Esophagus squamous epithelium (tissue), 4 donors: ENCODE measurements around the gene APOLD1.

Experiments
- POLR2A ChIP-seq, 4 donors: fragments of 450-650 bp; IDR thresholded peaks; one replicate each; pipeline ENCODE4 v1.6.1; 2017; ENCODE audit warnings: antibody characterized with exemption in 4 of 4, mild to moderate bottlenecking in 4 of 4, moderate library complexity in 3 of 4
- TF ChIP-seq, protein P1 (sequence below), 6 experiments: fragments of 450-650 bp in 4 of 6; fragments of 200-600 bp in 2 of 6; sonication (generic) in 2 of 6; IDR thresholded peaks; one replicate each; pipeline ENCODE4 v1.5.1; 2016 to 2019; ENCODE audit warnings: antibody characterized with exemption in 6 of 6, mild to moderate bottlenecking in 4 of 6, moderate library complexity in 4 of 6

DNA sequence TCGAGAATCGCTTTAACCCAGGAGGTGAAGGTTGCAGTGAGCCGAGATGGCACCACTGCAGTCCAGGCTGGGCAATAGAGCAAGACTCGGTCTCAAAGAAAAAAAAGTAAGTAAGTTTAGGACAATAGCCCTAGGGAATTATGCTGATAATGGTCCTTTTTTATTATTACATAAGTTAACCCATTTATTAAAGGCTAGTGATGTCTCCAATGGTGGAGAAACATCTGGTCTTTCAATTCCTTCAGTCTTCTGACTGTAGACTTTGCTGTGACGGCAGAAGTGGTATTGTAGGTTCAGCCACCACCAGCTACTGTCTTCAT lies 55.1 kb downstream of the APOLD1 start:
- TF ChIP-seq, protein P1, sequence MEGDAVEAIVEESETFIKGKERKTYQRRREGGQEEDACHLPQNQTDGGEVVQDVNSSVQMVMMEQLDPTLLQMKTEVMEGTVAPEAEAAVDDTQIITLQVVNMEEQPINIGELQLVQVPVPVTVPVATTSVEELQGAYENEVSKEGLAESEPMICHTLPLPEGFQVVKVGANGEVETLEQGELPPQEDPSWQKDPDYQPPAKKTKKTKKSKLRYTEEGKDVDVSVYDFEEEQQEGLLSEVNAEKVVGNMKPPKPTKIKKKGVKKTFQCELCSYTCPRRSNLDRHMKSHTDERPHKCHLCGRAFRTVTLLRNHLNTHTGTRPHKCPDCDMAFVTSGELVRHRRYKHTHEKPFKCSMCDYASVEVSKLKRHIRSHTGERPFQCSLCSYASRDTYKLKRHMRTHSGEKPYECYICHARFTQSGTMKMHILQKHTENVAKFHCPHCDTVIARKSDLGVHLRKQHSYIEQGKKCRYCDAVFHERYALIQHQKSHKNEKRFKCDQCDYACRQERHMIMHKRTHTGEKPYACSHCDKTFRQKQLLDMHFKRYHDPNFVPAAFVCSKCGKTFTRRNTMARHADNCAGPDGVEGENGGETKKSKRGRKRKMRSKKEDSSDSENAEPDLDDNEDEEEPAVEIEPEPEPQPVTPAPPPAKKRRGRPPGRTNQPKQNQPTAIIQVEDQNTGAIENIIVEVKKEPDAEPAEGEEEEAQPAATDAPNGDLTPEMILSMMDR (IDR thresholded peaks at IDR 0.05) = no peak
- TF ChIP-seq POLR2A (IDR thresholded peaks at IDR 0.05) = no peak
